GM12878 (cell line): Measurements from ENCODE around the gene MCC. TPM values are rescaled to one million over a fixed set of nuclear protein-coding genes. Genes with fewer than 3 reads are reported as not detected.

Source experiments
- ATAC-seq: fragments of 200-7000 bp; cut with Tn5 transposase; 3 replicates; pipeline ENCODE4 v1.9.1; 2020; ENCODE audit warnings: mild to moderate bottlenecking, moderate library complexity
- BruUV-seq: library from RNA; stranded (reverse); fragments of 400-500 nt; replicated peaks from 2 replicates; lab custom pipeline; 2021; lab: Mats Ljungman, UMichigan
- CTCF ChIA-PET: fragments of 300-600 bp; sonication (Branson Sonifier 250); formaldehyde crosslinking; extraction: SDS; loops from one replicate; lab custom pipeline; 2021; ENCODE audit warnings: inconsistent platforms; lab: Yijun Ruan, JAX
- POLR2A ChIA-PET: fragments of 350-600 bp; formaldehyde crosslinking; extraction: SDS; loops from one replicate; lab custom pipeline; 2021; ENCODE audit warnings: inconsistent platforms; lab: Charles Lee
- RAD21 ChIA-PET: fragments of 300-600 bp; sonication (Branson Sonifier 250); formaldehyde crosslinking; loops from one replicate; lab custom pipeline; 2023; ENCODE audit warnings: antibody characterized with exemption; ENCODE audit not compliant: unreplicated experiment; lab: Charles Lee
- SMC1A ChIA-PET: fragments of 300-600 bp; sonication (Branson Sonifier 250); formaldehyde crosslinking; loops from one replicate; lab custom pipeline; 2023; ENCODE audit not compliant: unreplicated experiment, uncharacterized antibody; lab: Charles Lee
- DNase-seq: peaks from one replicate; pipeline ENCODE4 v3.0.0-alpha.2; 2011; ENCODE audit warnings: low read depth, low spot score
- FAIRE-seq: peaks from 3 replicates; lab custom pipeline; 2011; peaks lifted over from hg19 to GRCh38; lab: Jason Lieb, UNC
- H2AFZ ChIP-seq: 2 replicates; pipeline ENCODE4 v1.6.0; 2011; ENCODE audit warnings: low read depth, low read length, control low read depth; ENCODE audit not compliant: control insufficient read depth
- H3K27ac ChIP-seq: 2 replicates; pipeline ENCODE4 v1.5.1; 2011; ENCODE audit warnings: control low read depth; ENCODE audit not compliant: control insufficient read depth, insufficient read depth
- H3K27me3 ChIP-seq, 2 experiments: replicated peaks in 1 of 2; 2 replicates each; pipeline versions ENCODE4 v1.6.0 to v1.6.1; 2011; ENCODE audit warnings: low read length in 1 of 2; ENCODE audit not compliant: control insufficient read depth in 2 of 2, insufficient read depth in 2 of 2
- H3K36me3 ChIP-seq, 2 experiments: 2 replicates each; pipeline ENCODE4 v1.5.1; 2011; ENCODE audit warnings: low read length in 1 of 2; ENCODE audit not compliant: control insufficient read depth in 2 of 2, insufficient read depth in 2 of 2
- H3K4me1 ChIP-seq: 2 replicates; pipeline ENCODE4 v1.6.1; 2011; ENCODE audit warnings: mild to moderate bottlenecking, low read length, moderate library complexity, mixed read lengths; ENCODE audit not compliant: control insufficient read depth, insufficient read depth
- H3K4me2 ChIP-seq: 2 replicates; pipeline ENCODE4 v1.6.0; 2011; ENCODE audit warnings: control low read depth; ENCODE audit not compliant: control insufficient read depth, insufficient read depth
- H3K4me3 ChIP-seq: fragments of 200-600 bp; sonication (generic); 2 replicates; pipeline ENCODE4 v1.5.1; 2016
- H3K79me2 ChIP-seq: 2 replicates; pipeline ENCODE4 v1.6.0; 2011; ENCODE audit warnings: low read length; ENCODE audit not compliant: control insufficient read depth, insufficient read depth
- H3K9ac ChIP-seq: 2 replicates; pipeline ENCODE4 v1.8.0; 2011; ENCODE audit warnings: low read length, control low read depth, mixed read lengths; ENCODE audit not compliant: control insufficient read depth, insufficient read depth
- H3K9me3 ChIP-seq: replicated peaks from 3 replicates; pipeline ENCODE4 v1.5.1; 2011; ENCODE audit warnings: mild to moderate bottlenecking, low read length; ENCODE audit not compliant: control insufficient read depth, insufficient read depth
- H4K20me1 ChIP-seq: 2 replicates; pipeline ENCODE4 v1.6.0; 2011; ENCODE audit not compliant: control insufficient read depth, insufficient read depth
- BACH1 ChIP-seq: fragments of 450-650 bp; IDR thresholded peaks from 2 replicates; pipeline ENCODE4 v1.6.1; 2017; ENCODE audit warnings: mild to moderate bottlenecking, borderline replicate concordance
- CEBPZ ChIP-seq: fragments of 150-350 bp; IDR thresholded peaks from 2 replicates; pipeline ENCODE4 v1.6.1; 2016; ENCODE audit warnings: low read depth, low read length
- MEF2B ChIP-seq: fragments of 450-650 bp; IDR thresholded peaks from 2 replicates; pipeline ENCODE4 v1.6.1; 2018; ENCODE audit warnings: mild to moderate bottlenecking, moderate library complexity; ENCODE audit not compliant: partially characterized antibody, poor library complexity, severe bottlenecking
- MXI1 ChIP-seq: fragments of 150-350 bp; IDR thresholded peaks from 2 replicates; pipeline ENCODE4 v1.6.1; 2011; ENCODE audit warnings: low read depth, mild to moderate bottlenecking, inconsistent platforms, low read length, improper control_type of control experiment
- POU2F2 ChIP-seq: IDR thresholded peaks from 3 replicates; pipeline ENCODE4 v1.6.1; 2011; ENCODE audit warnings: low read depth, mild to moderate bottlenecking, low read length, borderline replicate concordance
- RFX5 ChIP-seq: IDR thresholded peaks from 2 replicates; pipeline ENCODE4 v1.6.1; 2011; ENCODE audit warnings: low read depth, low read length, improper control_type of control experiment
- SPI1 ChIP-seq: IDR thresholded peaks from 2 replicates; pipeline ENCODE4 v1.6.1; 2011; ENCODE audit warnings: low read depth, mild to moderate bottlenecking, low read length, moderate library complexity, borderline replicate concordance; ENCODE audit not compliant: insufficient read depth
- STAT3 ChIP-seq: IDR thresholded peaks from 2 replicates; pipeline ENCODE4 v1.6.1; 2011; ENCODE audit warnings: low read depth, low read length, improper control_type of control experiment
- WGBS: methylation state at CpG from one replicate; pipeline ENCODE4 v1.1.6; 2016; ENCODE audit warnings: low lambda C conversion rate; ENCODE audit not compliant: insufficient replicate concordance, insufficient coverage; ENCODE audit errors: missing lambda C conversion rate; 5-methylcytosine and 5-hydroxymethylcytosine counted together
- in situ Hi-C: fragments of 300-500 bp; cut with MboI; formaldehyde crosslinking; loops from 9 replicates; pipeline ENCODE4 v1.14.3; 2018; ENCODE audit warnings: mixed read lengths
- intact Hi-C: fragments of 100-400 bp; cut with micrococcal nuclease; formaldehyde crosslinking; loops from one replicate; pipeline ENCODE4 v1.14.2; 2022; ENCODE audit not compliant: unreplicated experiment
- polyA plus RNA-seq, 11 experiments: library from polyadenylated mRNA; depleted of rRNA in 4 of 11; unstranded in 6 of 11; stranded (reverse) in 5 of 11; fragments of >200 nt; fragmentation: Nextera tagmentation in 4 of 11; fragmentation: Illumina TruSeq in 1 of 11; extraction: Ambion mirVana in 4 of 11; extraction: Trizol in 1 of 11; gene quantifications; 1 replicate in 1 of 11; 2 replicates in 10 of 11; pipeline versions ENCODE4 v1.2.1 to v1.2.3, GENCODE V29; 2011 to 2016; ENCODE audit warnings: inconsistent platforms in 2 of 11, missing spikeins in 2 of 11, low read depth in 1 of 11
- total RNA-seq, 4 experiments: library from RNA; depleted of rRNA in 3 of 4; stranded (reverse); fragments of >200 nt in 3 of 4; fragmentation: Illumina TruSeq in 1 of 4; extraction: Trizol in 1 of 4; gene quantifications; 2 replicates each; pipeline versions ENCODE4 v1.2.1 to v1.2.3, GENCODE V29; 2013 to 2021

Gene MCC
- total and polyA plus RNA-seq, 10 of the 15 experiments (the other 5 are each of a cell fraction or from before 2014, with no cell fraction given), result 0.03 to 0.86 (median 0.16) TPM

- Histone ChIP-seq H4K20me1 (no peaks in the 10 kb centered on the region; the same call in 1 of the 2 replicates), H3K27me3 (no peaks in the 10 kb centered on the region), H2AFZ (no peak overlapping the region), H3K4me2 (no peak overlapping the region), H3K4me3 (no peak overlapping the region), H3K4me1 (no peaks in the 10 kb centered on the region), H3K9me3 (no peaks in the 10 kb centered on the region), H3K36me3 (no peaks in the 10 kb centered on the region), H3K27ac (no peak overlapping the region), H3K9ac (no peak overlapping the region), H3K79me2 (no peaks in the 10 kb centered on the region)
- intact Hi-C loops (no loop called here), in situ Hi-C loops (no loop called here)
- FAIRE-seq (no peak), ATAC-seq (no peak), DNase-seq (no peak)
- WGBS, result 63% methylated on average over 3 of the region's 3 CpGs
- ChIA-PET CTCF (no interaction called here), POLR2A (no interaction called here), SMC1A (interaction anchor here (1.2 kb wide), 1 partner anchor 125 kb away, joined by 4 read pairs; no protein-coding TSS in a partner anchor), RAD21 (no interaction called here)
- no TSS peak for BruUV-seq
- TF ChIP-seq POU2F2 (no peak), BACH1 (no peak), CEBPZ (no peak), SPI1 (no peak), STAT3 (no peak), RFX5 (no peak), MXI1 (no peak), MEF2B (no peak)
These were observed 9.6 kb downstream of the MCC start for GRCh38 chr5:113478691-113479090.
